ENCODE measurements around the gene NDUFV2. TPM values are rescaled to one million over a fixed set of nuclear protein-coding genes. Genes with fewer than 3 reads are reported as not detected.
"Not testable (repeated sequence)": the region's sequence is repeated elsewhere in the genome, so short reads cannot be mapped to it uniquely, and the experiment has no call there.

The NDUFV2 gene
- polyA plus RNA-seq, 1 donor = 109 TPM

GRCh38 chr18:9090578-9090977 is 11.9 kb upstream of the NDUFV2 start:
- DNase-seq (ENCODE audit: low read depth) = no peak

- DNase-seq (ENCODE audit: low read depth) = no peak
Measured at GRCh38 chr18:9091066-9091476, 11.4 kb upstream of the NDUFV2 start.

GRCh38 chr18:9092665-9093064 is 9.8 kb upstream of the NDUFV2 start:
- DNase-seq (ENCODE audit: low read depth) = no peak

GRCh38 chr18:9093109-9093508 is 9.4 kb upstream of the NDUFV2 start:
- not testable (repeated sequence) for DNase-seq (ENCODE audit: low read depth)

GRCh38 chr18:9094307-9095226 is 7.9 kb upstream of the NDUFV2 start:
- no peak for DNase-seq (ENCODE audit: low read depth)

- no peak for DNase-seq (ENCODE audit: low read depth)
Measured at GRCh38 chr18:9095297-9096006, 7.0 kb upstream of the NDUFV2 start.

GRCh38 chr18:9096007-9096371 is 6.5 kb upstream of the NDUFV2 start:
- no peak for DNase-seq (ENCODE audit: low read depth)

- no peak for DNase-seq (ENCODE audit: low read depth)
Measured at GRCh38 chr18:9096685-9097084, 5.8 kb upstream of the NDUFV2 start.

GRCh38 chr18:9097349-9097748 is 5.2 kb upstream of the NDUFV2 start:
- DNase-seq (ENCODE audit: low read depth) = no peak

- no peak for DNase-seq (ENCODE audit: low read depth)
Measured at GRCh38 chr18:9100796-9101195, 1.7 kb upstream of the NDUFV2 start.

- DNase-seq (ENCODE audit: low read depth) = no peak
Measured at GRCh38 chr18:9101730-9102507, 580 bp upstream of the NDUFV2 start.

GRCh38 chr18:9103376-9103873 is 926 bp downstream of the NDUFV2 start:
- DNase-seq (ENCODE audit: low read depth) = no peak

- DNase-seq (ENCODE audit: low read depth) = no peak
Measured at GRCh38 chr18:9104244-9104901, 1.9 kb downstream of the NDUFV2 start.

- no peak for DNase-seq (ENCODE audit: low read depth)
Measured at GRCh38 chr18:9105420-9105819, 2.9 kb downstream of the NDUFV2 start.

GRCh38 chr18:9106094-9106493 is 3.6 kb downstream of the NDUFV2 start:
- DNase-seq (ENCODE audit: low read depth) = no peak

- no peak for DNase-seq (ENCODE audit: low read depth)
Measured at GRCh38 chr18:9106800-9107584, 4.5 kb downstream of the NDUFV2 start.

- DNase-seq (ENCODE audit: low read depth) = no peak
Measured at GRCh38 chr18:9108911-9109310, 6.4 kb downstream of the NDUFV2 start.

- no peak for DNase-seq (ENCODE audit: low read depth)
Measured at GRCh38 chr18:9109523-9109922, 7.0 kb downstream of the NDUFV2 start.

GRCh38 chr18:9113468-9114149 is 11.1 kb downstream of the NDUFV2 start:
- no peak for DNase-seq (ENCODE audit: low read depth)

GRCh38 chr18:9115984-9116383 is 13.5 kb downstream of the NDUFV2 start:
- DNase-seq (ENCODE audit: low read depth) = no peak
